Smooth muscle cell (in vitro differentiated cells): Measurements from ENCODE around the gene FILIP1L. TPM values are rescaled to one million over a fixed set of nuclear protein-coding genes. Genes with fewer than 3 reads are reported as not detected.

Experiments
- DNase-seq: peaks from one replicate; lab custom pipeline; 2025; ENCODE audit not compliant: unreplicated experiment; lab: John Stamatoyannopoulos, UW
- H2AFZ ChIP-seq: fragments of 200-600 bp; sonication (generic); 2 replicates; pipeline ENCODE4 v1.6.0; 2016; ENCODE audit warnings: antibody characterized with exemption, low read depth, mild to moderate bottlenecking
- H3F3A ChIP-seq: fragments of 200-600 bp; sonication (generic); 2 replicates; pipeline ENCODE4 v1.6.0; 2017; ENCODE audit warnings: antibody characterized with exemption, low read depth
- H3K27ac ChIP-seq: fragments of 200-600 bp; sonication (generic); 2 replicates; pipeline ENCODE4 v1.5.1; 2016; ENCODE audit warnings: low read depth, mild to moderate bottlenecking
- H3K27me3 ChIP-seq: fragments of 200-600 bp; sonication (generic); 2 replicates; pipeline ENCODE4 v1.6.1; 2016; ENCODE audit warnings: low read depth, mild to moderate bottlenecking
- H3K36me3 ChIP-seq: fragments of 200-600 bp; sonication (generic); 2 replicates; pipeline ENCODE4 v1.5.1; 2016; ENCODE audit warnings: low read depth
- H3K4me1 ChIP-seq: fragments of 200-600 bp; sonication (generic); 2 replicates; pipeline ENCODE4 v1.5.1; 2016; ENCODE audit warnings: low read depth
- H3K4me2 ChIP-seq: fragments of 200-600 bp; sonication (generic); 2 replicates; pipeline ENCODE4 v1.6.0; 2016; ENCODE audit warnings: mild to moderate bottlenecking
- H3K4me3 ChIP-seq: fragments of 200-600 bp; sonication (generic); 2 replicates; pipeline ENCODE4 v1.5.1; 2016; ENCODE audit warnings: mild to moderate bottlenecking
- H3K79me2 ChIP-seq: fragments of 200-600 bp; sonication (generic); 2 replicates; pipeline ENCODE4 v1.6.0; 2016; ENCODE audit warnings: low read depth, mild to moderate bottlenecking
- H3K9ac ChIP-seq: fragments of 200-600 bp; sonication (generic); 2 replicates; pipeline ENCODE4 v1.6.0; 2016; ENCODE audit warnings: low read depth
- H3K9me3 ChIP-seq: fragments of 200-600 bp; sonication (generic); replicated peaks from 2 replicates; pipeline ENCODE4 v1.5.1; 2016; ENCODE audit warnings: low read depth
- H4K20me1 ChIP-seq: fragments of 200-600 bp; sonication (generic); 2 replicates; pipeline ENCODE4 v1.6.0; 2016; ENCODE audit warnings: low read depth
- CTCF ChIP-seq: fragments of 200-600 bp; sonication (generic); IDR thresholded peaks from 2 replicates; pipeline ENCODE4 v1.5.1; 2017; ENCODE audit warnings: borderline replicate concordance, mild to moderate bottlenecking, antibody characterized with exemption; ENCODE audit not compliant: insufficient read depth, poor library complexity, severe bottlenecking
- WGBS: methylation state at CpG from one replicate; pipeline ENCODE4 v1.1.7; 2016; ENCODE audit warnings: low lambda C conversion rate; 5-methylcytosine and 5-hydroxymethylcytosine counted together
- polyA plus RNA-seq: library from polyadenylated mRNA; unstranded; fragments of >200 nt; fragmentation: Nextera tagmentation; extraction: Ambion mirVana; gene quantifications from 2 replicates; pipeline ENCODE4 v1.2.1, GENCODE V29; 2016
- total RNA-seq: library from RNA; depleted of rRNA; stranded (reverse); fragments of >200 nt; gene quantifications from 2 replicates; pipeline ENCODE4 v1.2.3, GENCODE V29; 2014

The FILIP1L gene
- total and polyA plus RNA-seq, 2 experiments from 2014 or later: 56.2 to 104 TPM

- H3K4me2 ChIP-seq: no peak overlapping the region
These were observed 27.3 kb upstream of the FILIP1L start for GRCh38 chr3:100141586-100141985.

GRCh38 chr3:100140976-100141375 lies 26.7 kb upstream of the FILIP1L start:
- no peaks in the 10 kb centered on the region for H3K27me3 ChIP-seq
- no peaks in the 10 kb centered on the region for H3K36me3 ChIP-seq
- H3K9me3 ChIP-seq: no peaks in the 10 kb centered on the region
- no peak overlapping the region for H2AFZ ChIP-seq
- H3K79me2 ChIP-seq: no peaks in the 10 kb centered on the region
- H3K27ac ChIP-seq: no peak overlapping the region
- DNase-seq: no peak
- no peak overlapping the region for H3K4me3 ChIP-seq
- WGBS: 100% methylated on average over 1 of the region's 1 CpG
- H3K9ac ChIP-seq: no peak overlapping the region
- no peaks in the 10 kb centered on the region for H3K4me1 ChIP-seq
- no peaks in the 10 kb centered on the region for H3F3A ChIP-seq
- no peaks in the 10 kb centered on the region for H4K20me1 ChIP-seq
- no peak overlapping the region for H3K4me2 ChIP-seq
- TF ChIP-seq CTCF: no peak

More at GRCh38 chr3:100141586-100141985, 27.3 kb upstream of the FILIP1L start:
- Histone ChIP-seq H3K4me3 (no peak overlapping the region), H2AFZ (no peak overlapping the region), H3K36me3 (no peaks in the 10 kb centered on the region), H3F3A (no peaks in the 10 kb centered on the region), H3K79me2 (no peaks in the 10 kb centered on the region), H3K9me3 (no peaks in the 10 kb centered on the region), H3K27ac (no peak overlapping the region), H3K27me3 (no peaks in the 10 kb centered on the region), H3K9ac (no peak overlapping the region), H4K20me1 (no peaks in the 10 kb centered on the region), H3K4me1 (no peaks in the 10 kb centered on the region)
- no peak for DNase-seq
- TF ChIP-seq CTCF: no peak
- WGBS: 93% methylated on average over 1 of the region's 1 CpG

- Histone ChIP-seq H3K9ac (no peak overlapping the region), H3F3A (no peaks in the 10 kb centered on the region), H3K4me2 (no peak overlapping the region), H3K4me1 (no peaks in the 10 kb centered on the region), H3K79me2 (no peaks in the 10 kb centered on the region), H3K36me3 (no peaks in the 10 kb centered on the region), H3K27ac (no peak overlapping the region), H3K4me3 (no peak overlapping the region), H3K27me3 (no peaks in the 10 kb centered on the region), H4K20me1 (no peaks in the 10 kb centered on the region), H3K9me3 (no peaks in the 10 kb centered on the region), H2AFZ (no peak overlapping the region)
- no peak for TF ChIP-seq CTCF
- 92% methylated on average over 1 of the region's 1 CpG for WGBS
- no peak for DNase-seq
These were observed 22.6 kb upstream of the FILIP1L start for GRCh38 chr3:100136921-100137320.

GRCh38 chr3:100131241-100131640 lies 16.9 kb upstream of the FILIP1L start:
- Histone ChIP-seq H2AFZ (no peak overlapping the region), H3K4me3 (no peak overlapping the region), H3K79me2 (no peaks in the 10 kb centered on the region), H3K9me3 (no peaks in the 10 kb centered on the region), H3K36me3 (no peaks in the 10 kb centered on the region), H3K27me3 (no peaks in the 10 kb centered on the region), H4K20me1 (no peaks in the 10 kb centered on the region), H3K4me2 (no peak overlapping the region), H3K27ac (no peak overlapping the region), H3F3A (no peaks in the 10 kb centered on the region), H3K9ac (no peak overlapping the region), H3K4me1 (no peaks in the 10 kb centered on the region)
- WGBS: 71% methylated on average over 6 of the region's 6 CpGs
- no peak for TF ChIP-seq CTCF
- no peak for DNase-seq
